ENCODE results near the gene NOX5.

DNA sequence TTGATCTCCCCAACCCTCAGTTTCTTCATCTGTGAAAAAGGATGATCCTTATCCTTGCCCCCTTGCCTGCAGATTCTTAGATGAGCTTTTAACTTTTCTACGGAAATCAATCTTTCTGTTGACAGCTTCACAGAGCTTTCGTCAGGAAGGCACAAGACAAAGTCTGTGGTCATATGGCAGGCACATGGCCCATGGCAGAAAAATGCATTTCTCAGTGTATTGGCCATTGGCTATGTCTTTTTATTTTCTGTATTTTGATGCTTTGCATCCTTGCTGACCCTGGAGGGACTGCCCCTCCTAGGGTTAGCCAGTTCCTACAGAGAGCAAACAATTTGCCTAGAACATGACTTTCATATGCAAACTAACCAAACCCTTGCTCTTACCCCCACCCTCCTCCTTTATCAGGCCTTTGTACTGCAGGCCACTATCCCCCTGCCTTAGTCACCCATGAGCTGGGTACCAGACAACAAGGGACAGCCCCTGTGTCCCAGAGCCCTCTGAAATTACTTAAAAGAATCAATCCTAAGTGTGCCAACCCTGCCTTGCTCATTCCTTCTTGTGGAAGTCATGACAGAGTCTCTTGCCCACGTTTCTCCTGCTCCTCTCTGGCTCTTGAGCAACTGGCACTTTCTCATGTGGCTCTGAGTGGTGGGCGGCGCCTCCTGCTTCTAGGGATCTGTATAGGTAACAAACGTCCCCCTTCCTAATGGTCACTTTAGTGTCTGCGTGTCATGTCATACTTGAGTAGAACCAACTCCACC lies 24.1 kb upstream of the NOX5 start:
- TF ChIP-seq EZH2 (IDR thresholded peaks at IDR 0.05; ENCODE audit: borderline replicate concordance, insufficient read depth, low read depth, low read length, poor library complexity, severe bottlenecking), result no peak
- TF ChIP-seq, protein P1, sequence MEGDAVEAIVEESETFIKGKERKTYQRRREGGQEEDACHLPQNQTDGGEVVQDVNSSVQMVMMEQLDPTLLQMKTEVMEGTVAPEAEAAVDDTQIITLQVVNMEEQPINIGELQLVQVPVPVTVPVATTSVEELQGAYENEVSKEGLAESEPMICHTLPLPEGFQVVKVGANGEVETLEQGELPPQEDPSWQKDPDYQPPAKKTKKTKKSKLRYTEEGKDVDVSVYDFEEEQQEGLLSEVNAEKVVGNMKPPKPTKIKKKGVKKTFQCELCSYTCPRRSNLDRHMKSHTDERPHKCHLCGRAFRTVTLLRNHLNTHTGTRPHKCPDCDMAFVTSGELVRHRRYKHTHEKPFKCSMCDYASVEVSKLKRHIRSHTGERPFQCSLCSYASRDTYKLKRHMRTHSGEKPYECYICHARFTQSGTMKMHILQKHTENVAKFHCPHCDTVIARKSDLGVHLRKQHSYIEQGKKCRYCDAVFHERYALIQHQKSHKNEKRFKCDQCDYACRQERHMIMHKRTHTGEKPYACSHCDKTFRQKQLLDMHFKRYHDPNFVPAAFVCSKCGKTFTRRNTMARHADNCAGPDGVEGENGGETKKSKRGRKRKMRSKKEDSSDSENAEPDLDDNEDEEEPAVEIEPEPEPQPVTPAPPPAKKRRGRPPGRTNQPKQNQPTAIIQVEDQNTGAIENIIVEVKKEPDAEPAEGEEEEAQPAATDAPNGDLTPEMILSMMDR (IDR thresholded peaks at IDR 0.05), result no peak
